Mesodermal cell (in vitro differentiated cells): Measurements from ENCODE around the gene SLC22A31.

Experiments
- H3K27ac ChIP-seq: 2 replicates; pipeline ENCODE4 v1.7.0; 2013; ENCODE audit warnings: mild to moderate bottlenecking, low read depth, low read length, moderate library complexity; ENCODE audit not compliant: severe bottlenecking
- H3K36me3 ChIP-seq: 2 replicates; pipeline ENCODE4 v1.7.1; 2013; ENCODE audit warnings: mild to moderate bottlenecking, low read length, moderate library complexity; ENCODE audit not compliant: control insufficient read depth, insufficient read depth
- H3K4me1 ChIP-seq: one replicate; pipeline ENCODE4 v1.7.1; 2013; ENCODE audit warnings: mild to moderate bottlenecking, low read length; ENCODE audit not compliant: insufficient read depth, control insufficient read depth, poor library complexity, severe bottlenecking
- H3K4me3 ChIP-seq: 2 replicates; pipeline ENCODE4 v1.7.0; 2013; ENCODE audit warnings: low read length, control low read depth, mild to moderate bottlenecking; ENCODE audit not compliant: insufficient read depth, poor library complexity, severe bottlenecking; ENCODE audit errors: extremely low read depth
- H3K9me3 ChIP-seq: 2 replicates; pipeline ENCODE4 v1.7.1; 2013; ENCODE audit warnings: mild to moderate bottlenecking, low read length, moderate library complexity; ENCODE audit not compliant: control insufficient read depth
- WGBS, 2 experiments: methylation state at CpG; one replicate each; pipeline ENCODE4 v1.1.5; 2013; ENCODE audit warnings: missing lambda C conversion rate in 2 of 2; ENCODE audit not compliant: insufficient coverage in 2 of 2; 5-methylcytosine and 5-hydroxymethylcytosine counted together

The SLC22A31 gene

GRCh38 chr16:89199241-89200123 lies 855 bp downstream of the SLC22A31 start:
- Histone ChIP-seq H3K27ac (no peak overlapping the region), H3K9me3 (peaks cover 8% of the 10 kb centered on the region), H3K4me3 (no peak overlapping the region), H3K4me1 (peaks cover 2% of the 10 kb centered on the region), H3K36me3 (no peaks in the 10 kb centered on the region)
- WGBS, 2 experiments, result 85 to 92% methylated on average over 17 to 18 of the region's 22 CpGs

- H3K9me3 ChIP-seq, result peaks cover 8% of the 10 kb centered on the region
- H3K4me1 ChIP-seq, result peaks cover 2% of the 10 kb centered on the region
- H3K27ac ChIP-seq, result no peak overlapping the region
- no peaks in the 10 kb centered on the region for H3K36me3 ChIP-seq
- H3K4me3 ChIP-seq, result no peak overlapping the region
- WGBS, 2 experiments, result 86 to 94% methylated on average over 9 to 25 of the region's 28 CpGs
Measured at GRCh38 chr16:89198417-89199240, 1.7 kb downstream of the SLC22A31 start.

- H3K4me1 ChIP-seq, result peaks cover 2% of the 10 kb centered on the region
- H3K36me3 ChIP-seq, result no peaks in the 10 kb centered on the region
- H3K4me3 ChIP-seq, result no peak overlapping the region
- H3K9me3 ChIP-seq, result peaks cover 4% of the 10 kb centered on the region
- H3K27ac ChIP-seq, result no peak overlapping the region
- WGBS, 2 experiments, result 90% methylated on average over 24 to 26 of the region's 26 CpGs
Measured at GRCh38 chr16:89197633-89198416, 2.5 kb downstream of the SLC22A31 start.

GRCh38 chr16:89197033-89197632 lies 3.2 kb downstream of the SLC22A31 start:
- 90 to 92% methylated on average over 9 to 12 of the region's 13 CpGs for WGBS, 2 experiments
- no peaks in the 10 kb centered on the region for H3K9me3 ChIP-seq
- no peaks in the 10 kb centered on the region for H3K36me3 ChIP-seq
- no peak overlapping the region for H3K4me3 ChIP-seq
- peaks cover 2% of the 10 kb centered on the region for H3K4me1 ChIP-seq
- H3K27ac ChIP-seq, result no peak overlapping the region

GRCh38 chr16:89195521-89196171 lies 4.7 kb downstream of the SLC22A31 start:
- Histone ChIP-seq H3K9me3 (no peaks in the 10 kb centered on the region), H3K4me1 (no peaks in the 10 kb centered on the region), H3K27ac (no peak overlapping the region), H3K4me3 (no peak overlapping the region), H3K36me3 (no peaks in the 10 kb centered on the region)
- 91% methylated on average over 20 to 21 of the region's 21 CpGs for WGBS, 2 experiments

GRCh38 chr16:89194340-89195311 lies 5.7 kb downstream of the SLC22A31 start:
- no peaks in the 10 kb centered on the region for H3K4me1 ChIP-seq
- 92 to 93% methylated on average over 40 to 41 of the region's 45 CpGs for WGBS, 2 experiments
- no peak overlapping the region for H3K4me3 ChIP-seq
- no peaks in the 10 kb centered on the region for H3K36me3 ChIP-seq
- no peaks in the 10 kb centered on the region for H3K9me3 ChIP-seq
- no peak overlapping the region for H3K27ac ChIP-seq

GRCh38 chr16:89193576-89194293 lies 6.6 kb downstream of the SLC22A31 start:
- no peaks in the 10 kb centered on the region for H3K36me3 ChIP-seq
- no peaks in the 10 kb centered on the region for H3K9me3 ChIP-seq
- no peaks in the 10 kb centered on the region for H3K4me1 ChIP-seq
- WGBS, 2 experiments, result 89 to 91% methylated on average over 32 to 35 of the region's 38 CpGs
- H3K27ac ChIP-seq, result no peak overlapping the region
- H3K4me3 ChIP-seq, result no peak overlapping the region

- no peaks in the 10 kb centered on the region for H3K36me3 ChIP-seq
- no peak overlapping the region for H3K27ac ChIP-seq
- H3K4me1 ChIP-seq, result no peaks in the 10 kb centered on the region
- no peaks in the 10 kb centered on the region for H3K9me3 ChIP-seq
- H3K4me3 ChIP-seq, result no peak overlapping the region
- 26 to 32% methylated on average over 13 to 15 of the region's 39 CpGs for WGBS, 2 experiments
Measured at GRCh38 chr16:89192956-89193575, 7.3 kb downstream of the SLC22A31 start.
